Cerebellar nuclear complex (tissue), 1 donor: ENCODE measurements around the gene SPSB1.

Experiments
- DNase-seq, 2 experiments: peaks; one replicate each; lab custom pipeline; 2025; lab: John Stamatoyannopoulos, UW

The SPSB1 gene

GRCh38 chr1:9319789-9320519, 27.3 kb downstream of the SPSB1 start:
- no peak for DNase-seq

DNA sequence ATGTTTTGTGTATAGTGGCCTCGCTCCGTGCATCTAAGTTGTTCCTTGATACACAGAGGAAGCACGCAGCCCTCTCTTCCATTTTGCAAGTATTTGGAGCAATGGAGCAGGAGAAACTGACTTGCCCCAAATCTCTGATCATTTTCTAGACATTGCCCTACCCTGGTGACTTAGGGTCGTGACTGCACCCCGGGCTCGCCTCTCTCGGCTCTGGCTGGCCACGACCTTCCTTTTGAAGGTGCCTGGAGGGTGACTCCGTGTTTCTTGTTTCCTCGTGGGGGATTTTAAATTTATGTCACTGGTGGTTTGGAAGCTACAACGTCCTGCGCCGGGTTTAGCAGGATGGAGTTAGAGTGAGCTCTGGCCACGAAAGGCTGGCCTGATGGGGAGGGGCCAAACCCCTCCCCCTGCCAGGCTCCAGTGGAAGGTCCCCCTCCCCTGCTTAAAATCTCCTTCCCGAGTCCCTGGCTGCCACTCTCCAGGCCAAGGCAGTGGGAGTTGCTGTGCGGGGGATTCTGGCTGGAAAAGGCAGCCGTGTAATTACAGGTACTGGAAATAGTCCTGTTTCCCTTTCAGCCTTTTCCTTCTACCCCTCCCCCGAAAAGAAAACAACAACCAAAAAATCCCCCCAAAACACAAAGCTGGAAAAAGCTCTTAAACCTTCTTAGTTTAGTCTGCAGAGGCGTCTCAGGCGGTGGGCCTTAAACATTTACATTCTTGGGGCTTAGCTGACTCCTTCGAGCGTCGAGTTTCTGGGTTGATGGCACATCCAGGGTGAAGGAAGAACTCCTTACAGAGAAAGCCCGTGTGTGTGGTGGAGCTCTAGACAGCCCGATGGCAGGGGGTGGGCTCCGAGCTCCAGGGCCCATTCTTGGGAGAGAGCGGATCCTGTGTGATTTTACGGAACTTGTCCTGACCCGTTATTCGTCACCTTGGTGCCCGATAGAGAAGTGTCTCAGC, 28.1 kb downstream of the SPSB1 start:
- no peak for DNase-seq

GRCh38 chr1:9321480-9321849, 28.8 kb downstream of the SPSB1 start:
- no peak for DNase-seq

GRCh38 chr1:9321986-9322660, 29.4 kb downstream of the SPSB1 start:
- no peak for DNase-seq

- DNase-seq: no peak
Measured at GRCh38 chr1:9322661-9323244, 30.1 kb downstream of the SPSB1 start.

- DNase-seq: no peak
Measured at GRCh38 chr1:9324246-9325096, 31.8 kb downstream of the SPSB1 start.

DNA sequence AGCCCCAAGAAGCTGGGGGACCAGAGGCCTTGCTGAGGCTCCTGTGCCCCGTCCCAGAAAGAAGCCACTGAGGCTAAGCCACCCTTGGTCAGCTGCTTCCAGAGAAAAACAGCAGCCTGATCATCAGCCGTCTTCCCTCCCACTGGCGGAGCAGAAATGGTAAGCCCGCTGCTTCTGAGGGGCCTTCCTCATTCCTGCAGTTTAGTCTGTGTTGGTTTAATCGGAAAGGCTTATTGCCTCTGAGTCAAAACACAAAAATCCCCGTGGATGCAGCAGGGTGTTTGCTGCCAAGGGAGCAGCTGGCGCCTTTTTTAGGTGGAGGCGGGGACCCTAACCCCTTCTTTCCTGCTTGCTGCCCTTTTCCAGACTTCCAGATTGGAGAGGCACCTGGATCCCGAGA, 33.9 kb downstream of the SPSB1 start:
- no peak for DNase-seq

- DNase-seq: no peak
Measured at GRCh38 chr1:9328201-9328600, 35.5 kb downstream of the SPSB1 start.

- no peak for DNase-seq
Measured at GRCh38 chr1:9328715-9329114, 36.0 kb downstream of the SPSB1 start.

- DNase-seq: no peak
Measured at GRCh38 chr1:9331016-9331415, 38.3 kb downstream of the SPSB1 start.

DNA sequence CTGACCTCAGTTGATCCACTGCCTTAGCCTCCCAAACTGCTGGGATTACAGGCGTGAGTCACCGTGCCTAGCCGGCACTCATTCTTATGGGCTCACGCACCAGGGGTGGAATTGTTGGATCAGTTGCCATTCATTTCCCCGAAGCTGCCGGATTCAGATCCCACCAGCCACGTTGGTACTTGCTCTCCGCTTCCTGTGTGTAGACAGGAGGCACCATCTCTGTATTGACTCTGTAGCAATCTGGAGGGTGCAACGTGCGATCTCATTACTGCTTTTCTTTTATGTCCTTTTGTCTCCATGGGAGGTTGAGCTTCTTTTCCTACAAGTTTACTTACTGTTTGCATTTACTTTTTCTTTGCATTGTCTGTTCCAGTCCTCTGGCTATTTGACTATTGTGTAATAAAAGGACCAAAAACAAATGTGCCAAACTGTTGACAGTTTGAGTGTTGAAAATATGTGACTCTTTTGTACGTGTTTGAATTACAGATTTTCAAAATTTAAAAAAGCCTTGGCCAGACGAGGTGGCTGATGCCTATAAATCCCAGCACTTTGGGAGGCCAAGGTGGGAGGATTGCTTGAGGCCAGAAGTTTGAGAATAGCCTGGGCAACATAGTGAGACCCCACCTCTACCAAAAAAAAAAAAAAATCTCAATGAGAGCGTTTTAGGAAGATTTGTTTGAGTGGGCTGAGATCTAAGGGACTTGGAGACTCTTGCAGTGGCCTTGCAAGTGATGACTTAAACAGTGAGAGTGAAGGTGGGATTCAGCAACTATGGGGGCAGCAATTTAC, 39.1 kb downstream of the SPSB1 start:
- DNase-seq: no peak

DNA sequence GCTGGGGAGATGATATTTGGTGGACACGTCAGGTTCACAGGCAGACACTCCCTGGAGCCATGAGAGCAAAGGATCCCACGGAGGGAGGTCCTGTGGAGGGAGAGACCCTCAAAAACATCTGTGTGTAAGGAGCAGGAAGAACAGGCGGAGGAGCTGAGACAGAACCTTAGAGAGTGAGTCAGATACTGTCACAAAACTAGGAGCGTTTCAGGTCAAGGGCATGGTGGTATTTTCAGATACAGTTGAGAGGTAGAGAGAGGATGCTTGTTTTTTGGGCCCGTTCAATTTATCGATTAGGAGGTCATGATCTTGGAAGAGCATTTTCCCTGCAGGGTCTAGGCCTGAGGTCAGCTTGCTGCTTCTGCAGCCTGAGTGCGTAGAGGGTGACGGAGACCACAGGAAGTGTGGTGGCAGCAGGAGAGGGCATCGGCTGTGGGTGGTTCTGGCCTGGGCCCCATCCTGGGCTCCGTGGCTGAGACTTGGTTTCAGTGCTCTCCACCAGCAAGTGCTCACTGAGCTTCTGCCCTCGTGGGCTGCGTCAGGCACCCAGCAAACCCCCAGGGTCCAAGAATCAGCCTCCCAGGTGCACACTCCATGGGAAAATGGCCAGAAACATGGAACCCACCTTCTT, 39.9 kb downstream of the SPSB1 start:
- DNase-seq: no peak

GRCh38 chr1:9338397-9339246, 45.9 kb downstream of the SPSB1 start:
- no peak for DNase-seq

DNA sequence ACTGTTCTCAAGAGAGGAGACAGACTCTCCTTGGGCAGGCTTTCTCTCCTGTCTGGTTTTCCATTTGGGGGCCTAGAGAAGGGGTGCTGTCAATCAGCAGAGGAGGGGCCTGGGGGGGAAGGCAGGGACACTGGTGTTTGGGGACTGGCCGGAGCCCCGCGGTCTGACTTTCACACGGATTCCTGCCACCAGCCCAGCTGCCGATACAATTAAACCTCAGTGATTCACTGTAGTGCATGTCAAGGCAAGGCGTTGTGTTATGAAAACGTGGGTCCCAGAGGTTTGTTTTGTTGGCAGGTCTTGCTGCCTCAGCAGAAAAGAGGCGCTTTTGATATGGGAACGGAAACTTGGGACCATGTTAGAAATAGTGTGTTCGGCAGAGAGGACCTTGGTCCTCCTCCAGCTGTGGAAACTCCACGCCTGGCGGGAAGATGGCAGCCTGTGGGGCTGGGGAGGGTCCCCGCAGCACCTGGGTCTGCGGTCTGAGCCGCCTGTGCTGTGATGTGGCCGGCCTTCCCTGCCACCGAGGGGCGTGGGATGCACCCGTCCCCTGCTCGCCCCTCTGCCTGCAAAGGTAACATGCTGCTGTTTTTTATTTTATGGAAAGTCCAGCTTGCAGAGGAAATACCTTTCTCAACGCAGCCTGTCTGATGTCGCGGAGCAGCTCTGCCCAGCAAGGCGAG, 47.6 kb downstream of the SPSB1 start:
- DNase-seq: no peak

DNA sequence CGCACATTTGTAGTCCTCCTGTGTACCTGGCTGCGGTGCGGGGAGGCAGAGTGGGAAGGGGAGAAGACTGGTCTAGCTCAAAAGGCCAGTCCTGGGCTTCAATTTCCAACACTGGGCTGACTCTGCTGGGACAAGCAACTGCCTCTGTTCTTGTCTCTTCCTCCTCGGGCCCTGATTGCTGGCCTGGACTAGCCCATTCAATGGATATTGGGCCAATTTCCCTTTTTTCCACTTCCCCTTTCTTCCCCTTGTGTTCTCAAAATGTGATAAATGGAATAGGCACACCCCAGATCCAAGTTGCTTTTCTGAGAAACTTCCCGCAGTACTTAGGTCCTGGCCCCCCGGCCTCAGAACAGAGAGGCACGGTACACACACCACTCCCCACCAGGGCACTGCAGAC, 48.2 kb downstream of the SPSB1 start:
- DNase-seq: no peak

GRCh38 chr1:9341301-9341845, 48.7 kb downstream of the SPSB1 start:
- no peak for DNase-seq

GRCh38 chr1:9343269-9343668, 50.6 kb downstream of the SPSB1 start:
- DNase-seq: no peak
